SKM-1 treated with dmso at 0.1 percent for 144 hours (cell line): ENCODE results near the gene TRAF4.

Source experiments
- DNase-seq: peaks from one replicate; lab custom pipeline; 2025; ENCODE audit not compliant: unreplicated experiment; lab: John Stamatoyannopoulos, UW

TRAF4 gene, protein sequence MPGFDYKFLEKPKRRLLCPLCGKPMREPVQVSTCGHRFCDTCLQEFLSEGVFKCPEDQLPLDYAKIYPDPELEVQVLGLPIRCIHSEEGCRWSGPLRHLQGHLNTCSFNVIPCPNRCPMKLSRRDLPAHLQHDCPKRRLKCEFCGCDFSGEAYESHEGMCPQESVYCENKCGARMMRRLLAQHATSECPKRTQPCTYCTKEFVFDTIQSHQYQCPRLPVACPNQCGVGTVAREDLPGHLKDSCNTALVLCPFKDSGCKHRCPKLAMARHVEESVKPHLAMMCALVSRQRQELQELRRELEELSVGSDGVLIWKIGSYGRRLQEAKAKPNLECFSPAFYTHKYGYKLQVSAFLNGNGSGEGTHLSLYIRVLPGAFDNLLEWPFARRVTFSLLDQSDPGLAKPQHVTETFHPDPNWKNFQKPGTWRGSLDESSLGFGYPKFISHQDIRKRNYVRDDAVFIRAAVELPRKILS

DNA sequence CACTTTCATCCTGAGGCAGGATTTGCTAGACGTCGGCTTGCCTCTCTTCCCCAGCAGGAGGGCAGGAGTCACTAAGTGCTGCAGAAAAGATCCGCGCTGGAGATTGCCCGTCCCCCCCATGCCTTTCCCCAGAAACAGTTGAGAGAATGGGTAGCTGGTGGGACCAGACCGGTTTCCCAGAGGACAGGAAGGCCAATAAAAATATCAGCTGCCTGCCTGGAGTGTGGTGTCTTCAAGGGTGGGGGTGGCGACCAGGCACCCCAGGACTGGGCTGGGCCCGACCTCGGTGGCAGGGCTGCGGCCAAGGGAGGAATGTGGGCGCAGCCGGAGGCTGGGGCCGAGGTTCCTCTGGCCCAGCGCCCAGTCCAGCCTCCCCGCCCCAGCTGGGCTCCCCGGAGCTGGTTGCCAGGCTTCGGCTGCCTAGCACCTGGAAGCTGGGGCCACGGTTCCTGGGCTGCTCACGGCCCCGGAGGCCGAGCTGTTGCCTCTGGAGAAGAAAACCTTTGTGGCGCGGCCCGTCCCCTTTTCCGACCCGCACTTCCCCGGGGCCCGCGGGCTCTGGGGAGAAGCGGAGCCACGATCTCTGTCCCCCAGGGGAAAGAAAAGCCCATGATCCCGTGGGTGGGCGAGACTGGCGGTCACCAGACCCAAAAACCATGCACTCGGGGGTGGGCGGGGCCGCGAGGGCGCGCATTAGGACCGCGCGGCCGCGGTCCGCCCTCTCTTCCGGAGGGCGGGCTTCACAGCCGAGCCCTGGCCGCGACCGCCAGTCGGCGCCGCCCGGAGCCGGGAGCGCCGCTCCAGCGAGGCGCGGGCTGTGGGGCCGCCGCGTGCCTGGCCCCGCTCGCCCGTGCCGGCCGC, at the start of gene TRAF4:
Gene TRAF4, plus strand, starts transcription at position 769 of the 861 bp plus-strand sequence. CDS start 102 bp downstream, outside the sequence.
- peak; percentile 61 for DNase-seq

DNA sequence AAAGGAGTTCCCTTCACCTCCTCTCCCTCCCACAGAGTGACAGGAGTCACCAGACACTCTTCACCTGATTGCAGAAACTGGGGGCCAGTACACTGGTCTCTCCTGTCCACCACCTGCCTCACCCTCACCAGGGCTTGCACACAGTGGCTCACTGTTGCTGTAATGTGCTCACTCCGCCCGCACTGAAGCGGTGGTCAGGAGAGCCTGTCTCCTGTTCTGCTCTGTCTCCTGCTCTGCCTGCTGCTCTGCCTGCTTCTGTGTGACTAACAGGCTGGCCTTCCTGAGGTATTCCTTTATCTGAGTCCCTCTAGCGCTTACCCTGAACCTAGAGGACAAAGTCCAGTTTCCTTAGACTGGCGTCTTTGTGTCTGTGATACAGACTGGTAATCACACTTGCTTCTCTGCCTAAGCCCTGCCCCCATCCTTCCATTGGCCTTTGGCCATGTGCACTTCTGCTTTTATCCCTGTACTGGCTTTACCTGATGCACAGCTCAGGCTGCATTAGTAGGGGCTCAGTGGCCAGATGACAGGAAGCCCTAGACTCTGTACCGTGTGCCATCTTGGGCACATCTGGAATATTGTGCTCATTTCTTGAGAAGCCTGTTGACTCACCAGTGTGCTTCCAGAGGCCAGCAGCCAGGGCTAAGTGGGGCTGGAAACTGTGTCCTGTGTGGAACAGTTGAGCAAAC, 45.4 kb upstream of the TRAF4 start:
- DNase-seq = no peak

DNA sequence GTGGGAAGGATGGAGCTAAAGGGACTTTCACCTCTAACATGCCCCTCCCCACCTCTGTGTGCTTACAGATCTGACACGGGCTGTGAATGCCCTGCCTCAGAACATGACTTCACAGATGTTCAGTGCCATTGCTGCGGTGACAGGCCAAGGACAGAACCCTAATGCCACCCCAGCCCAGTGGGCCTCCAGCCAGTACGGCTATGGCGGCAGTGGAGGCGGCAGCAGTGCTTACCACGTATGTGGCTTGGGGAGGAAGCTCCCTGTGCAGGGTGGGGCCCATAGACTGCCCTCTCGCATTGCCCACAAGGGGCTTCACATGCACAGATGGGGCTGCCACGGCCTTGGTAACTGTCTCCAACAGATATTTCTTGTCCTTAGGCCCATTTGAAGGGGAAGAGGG, 43.5 kb upstream of the TRAF4 start:
- DNase-seq = no peak

DNA sequence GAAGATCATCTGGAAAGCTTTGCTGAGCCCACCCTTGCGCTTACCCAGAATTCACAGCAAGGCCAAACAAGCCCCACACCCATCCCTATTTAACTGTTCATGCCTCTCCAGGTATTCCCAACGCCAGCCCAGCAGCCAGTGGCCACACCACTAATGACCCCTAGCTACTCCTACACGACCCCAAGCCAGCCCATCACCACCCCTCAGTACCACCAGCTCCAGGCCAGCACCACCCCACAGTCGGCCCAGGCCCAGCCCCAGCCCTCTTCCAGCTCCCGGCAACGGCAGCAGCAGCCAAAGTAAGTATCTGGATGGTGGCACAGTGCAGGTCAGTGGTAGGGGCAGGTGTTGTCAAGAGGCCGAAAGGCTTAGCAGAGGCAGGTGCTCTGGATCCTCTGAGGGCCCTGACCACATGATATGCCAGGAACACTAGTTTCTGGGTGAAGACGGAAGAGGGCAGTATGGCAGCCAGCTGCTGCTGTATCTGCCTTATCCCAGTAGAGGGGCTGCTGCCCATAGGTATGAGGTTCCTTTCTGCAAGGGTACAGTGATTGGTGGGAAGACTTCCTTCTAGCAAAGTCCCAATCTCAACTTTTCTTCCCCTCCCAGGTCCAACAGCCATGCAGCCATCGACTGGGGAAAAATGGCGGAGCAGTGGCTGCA, 42.9 kb upstream of the TRAF4 start:
- no peak for DNase-seq

DNA sequence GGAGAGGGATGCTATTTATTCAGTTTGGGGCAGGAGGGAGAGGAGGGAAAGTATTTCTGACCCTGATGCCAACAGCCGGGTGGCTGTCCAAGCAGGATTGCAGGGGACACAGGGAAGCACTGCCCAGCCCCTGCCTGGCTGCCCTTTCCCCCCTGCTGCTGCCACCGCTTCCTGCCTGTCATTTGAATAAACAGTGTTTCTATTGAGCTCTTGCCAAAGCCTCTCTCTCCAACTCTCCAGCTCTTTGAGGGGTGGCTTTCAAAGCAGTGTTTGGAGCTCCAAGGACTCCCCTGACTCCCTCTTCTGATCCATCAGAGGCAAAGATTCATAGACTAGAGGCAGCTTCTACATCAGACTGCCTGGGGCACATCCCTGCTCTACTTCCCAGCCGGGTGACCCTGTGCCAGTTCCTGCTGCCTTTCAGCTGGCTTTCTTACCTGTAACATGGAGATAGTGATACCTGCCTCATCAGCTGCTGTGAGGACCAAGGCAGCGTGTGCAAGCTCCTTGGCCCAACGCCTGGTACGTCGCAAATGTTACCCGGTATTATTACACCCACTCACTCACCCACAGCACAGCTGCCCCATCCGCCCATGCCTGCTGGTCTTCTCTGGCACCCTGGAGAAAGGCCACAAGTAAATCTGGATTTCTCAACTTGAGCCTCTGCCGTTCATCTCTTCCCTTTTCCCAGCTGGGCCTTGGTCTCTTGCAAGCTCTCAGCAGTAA, 41.6 kb upstream of the TRAF4 start:
- no peak for DNase-seq

DNA sequence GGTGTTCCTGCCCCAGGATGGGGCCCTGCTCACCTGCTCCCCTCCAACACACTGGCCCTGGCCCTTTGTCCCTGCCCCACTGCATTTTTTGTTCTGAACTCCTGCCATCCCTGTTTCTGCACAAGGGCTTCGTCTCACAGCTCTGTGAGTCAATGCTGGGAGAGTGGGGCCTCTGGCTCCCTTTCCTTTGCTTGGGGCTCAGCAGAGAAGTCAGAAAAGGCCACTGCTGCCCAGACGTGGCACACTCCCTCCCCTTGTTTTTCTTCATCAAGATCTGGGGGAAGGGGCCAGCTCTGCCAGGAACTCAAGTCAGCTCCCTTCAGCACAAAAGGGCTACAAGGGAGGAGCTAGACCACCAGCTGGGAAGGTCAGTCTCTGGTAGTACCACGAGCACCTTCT, 41.1 kb upstream of the TRAF4 start:
- no peak for DNase-seq

DNA sequence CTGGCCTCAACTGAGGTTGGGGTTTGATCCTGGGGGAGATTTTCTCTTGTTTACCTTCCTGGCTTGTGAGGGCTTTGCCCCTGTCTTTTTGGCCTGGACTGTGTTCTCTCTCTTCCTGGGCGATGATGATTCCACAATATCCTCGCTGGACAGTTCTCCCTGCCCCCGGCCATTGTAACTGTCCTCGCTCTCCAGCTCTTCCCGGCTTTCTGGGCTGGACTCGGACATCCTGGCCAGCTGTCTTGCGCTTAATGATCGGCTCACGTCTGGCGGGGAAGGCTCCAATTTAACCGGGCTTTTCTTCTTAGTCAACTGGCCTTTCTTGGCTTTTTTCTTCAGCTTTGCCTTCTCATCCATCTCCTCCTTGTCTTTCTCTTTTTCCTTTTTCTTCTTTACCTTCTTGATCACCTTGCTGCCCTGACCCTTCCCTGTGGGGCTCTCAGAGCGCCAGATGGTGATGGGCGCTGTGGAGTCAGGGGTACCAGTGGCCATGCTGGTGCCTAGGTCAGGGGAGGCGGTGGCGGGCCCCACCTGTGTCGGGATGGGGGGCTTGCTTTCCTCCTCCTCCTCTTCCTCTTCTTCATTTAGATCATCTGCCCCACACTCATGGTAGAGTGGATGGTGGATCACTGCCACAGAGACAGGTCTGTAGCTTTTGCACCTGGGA, 40.1 kb upstream of the TRAF4 start:
- no peak for DNase-seq

DNA sequence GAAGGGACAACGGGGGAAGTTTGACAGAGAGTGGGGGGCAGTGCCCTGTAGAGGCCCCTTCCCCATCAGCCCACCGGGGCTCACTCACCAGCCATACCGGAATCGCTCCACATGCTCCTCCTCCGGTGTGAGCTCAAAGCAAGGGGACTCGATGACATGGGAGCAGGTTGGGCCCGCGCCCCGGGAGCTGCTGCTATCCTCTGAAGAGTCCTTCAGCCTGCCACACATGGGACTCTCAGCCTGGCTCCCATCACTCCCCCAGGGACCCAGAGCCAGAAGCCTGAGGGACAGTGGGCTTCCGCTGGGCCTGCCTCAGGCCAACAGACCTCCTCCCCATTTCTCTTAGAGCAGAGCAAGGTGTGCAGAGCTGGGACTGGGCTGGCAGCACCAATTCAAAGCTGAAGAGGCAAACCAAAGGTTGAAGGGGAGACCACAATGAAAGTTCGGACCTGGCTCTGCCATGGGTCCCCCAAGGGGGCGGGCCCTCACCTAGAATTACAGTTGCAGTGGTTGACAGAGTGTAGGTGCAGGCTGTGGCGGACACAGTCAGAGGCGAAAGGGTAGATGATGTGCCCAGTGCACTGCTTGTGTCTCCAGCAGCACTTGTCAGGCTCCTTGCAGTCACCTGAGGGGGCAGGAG, 39.5 kb upstream of the TRAF4 start:
- DNase-seq = no peak

DNA sequence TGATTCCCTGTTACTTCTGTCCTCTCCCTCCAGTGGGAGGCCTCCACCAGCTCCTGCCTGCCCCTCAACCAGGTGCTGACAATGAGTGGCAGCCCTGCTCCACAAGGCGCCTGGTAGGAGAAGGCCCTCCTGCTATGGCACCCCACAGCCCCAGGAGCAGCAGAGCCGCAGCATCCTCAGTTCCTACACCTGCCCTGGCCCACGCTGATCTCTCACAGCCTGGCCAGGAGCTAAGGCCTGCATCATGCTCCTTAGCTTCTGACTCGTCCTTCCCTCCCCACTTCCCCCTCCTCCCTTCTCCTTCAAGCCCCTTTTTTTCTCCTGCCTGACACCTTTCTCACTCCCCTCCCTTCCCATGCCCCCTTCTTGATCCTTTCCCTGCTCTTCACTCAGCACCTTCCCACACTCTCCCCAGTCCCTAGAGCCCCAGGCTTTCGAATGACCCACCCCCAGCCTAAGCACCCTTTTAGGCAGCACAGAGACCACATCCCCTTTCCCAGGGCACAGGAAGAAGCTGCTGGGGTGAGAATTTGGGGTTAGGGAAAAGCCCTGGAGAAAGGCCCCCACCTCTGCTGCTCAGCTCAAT, 38.6 kb upstream of the TRAF4 start:
- no peak for DNase-seq

DNA sequence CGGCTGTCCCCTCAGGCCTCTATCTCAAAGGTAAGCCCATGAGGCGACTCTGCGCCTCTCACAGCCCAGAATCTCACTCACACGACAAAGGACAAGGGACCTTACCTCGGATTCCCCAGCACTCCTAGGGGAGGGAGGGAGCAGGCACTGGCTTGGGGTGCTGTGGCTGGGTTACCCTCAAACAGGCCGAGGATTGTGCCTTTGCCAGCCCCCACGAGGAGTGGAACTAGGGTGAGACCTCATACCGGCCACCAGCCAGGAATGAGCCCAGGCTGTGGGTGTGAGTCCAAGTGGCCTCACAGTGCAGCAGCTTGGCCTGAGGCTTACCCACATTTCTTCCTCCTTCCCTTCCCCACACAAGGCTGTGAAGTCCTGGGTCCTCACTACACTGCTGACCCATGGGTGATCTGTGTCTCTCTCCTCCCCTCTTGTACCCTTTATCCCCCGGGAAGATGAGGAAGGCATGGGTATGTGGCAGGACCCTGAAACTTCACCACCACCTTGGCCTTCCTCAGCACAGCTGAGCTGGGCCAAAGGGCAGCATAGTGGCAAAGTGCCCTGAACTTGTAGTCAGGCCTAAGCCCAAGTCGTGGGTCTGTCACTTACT, 38.0 kb upstream of the TRAF4 start:
- DNase-seq = no peak

DNA sequence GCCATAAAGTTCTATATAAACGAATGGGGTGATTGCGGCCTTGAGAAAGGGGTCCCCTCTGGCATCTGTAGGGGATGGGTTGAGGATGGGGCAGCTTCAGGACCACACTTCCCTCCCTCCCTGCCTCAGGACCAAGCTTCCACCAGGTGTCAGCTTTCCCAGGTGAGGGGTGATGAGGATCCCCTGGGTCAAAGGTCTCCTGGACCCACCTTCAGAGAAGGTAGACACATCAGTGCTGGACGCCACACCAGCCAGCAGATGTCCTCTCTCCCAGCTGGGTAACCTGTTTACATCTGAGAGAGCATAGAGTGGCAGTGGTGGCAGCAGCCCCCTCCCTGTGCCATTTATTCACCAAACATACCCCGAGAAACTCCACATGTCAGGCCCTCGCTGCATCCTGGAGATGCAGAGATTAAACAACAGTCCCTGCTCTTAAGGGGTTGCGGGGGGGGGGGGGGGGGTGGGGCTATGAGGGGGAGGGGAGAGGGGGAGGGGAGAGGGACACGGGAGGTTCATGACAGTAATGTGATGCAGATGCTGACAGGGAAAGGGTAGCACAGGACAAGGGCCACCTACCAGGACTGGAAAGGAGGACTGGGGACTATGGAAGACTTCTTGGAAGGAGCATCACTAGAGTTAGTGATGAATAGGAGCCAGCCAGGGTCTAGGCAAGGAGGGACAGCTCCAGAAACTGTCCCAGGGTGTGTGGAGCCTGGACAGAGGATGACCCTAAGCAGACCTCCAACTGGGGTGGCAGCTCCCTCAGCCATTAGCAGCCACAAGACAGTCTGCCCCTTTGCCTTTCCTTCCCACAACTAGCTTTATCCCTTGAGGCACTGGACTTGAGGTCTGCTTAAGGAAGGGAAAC, 37.1 kb upstream of the TRAF4 start:
- DNase-seq = no peak

DNA sequence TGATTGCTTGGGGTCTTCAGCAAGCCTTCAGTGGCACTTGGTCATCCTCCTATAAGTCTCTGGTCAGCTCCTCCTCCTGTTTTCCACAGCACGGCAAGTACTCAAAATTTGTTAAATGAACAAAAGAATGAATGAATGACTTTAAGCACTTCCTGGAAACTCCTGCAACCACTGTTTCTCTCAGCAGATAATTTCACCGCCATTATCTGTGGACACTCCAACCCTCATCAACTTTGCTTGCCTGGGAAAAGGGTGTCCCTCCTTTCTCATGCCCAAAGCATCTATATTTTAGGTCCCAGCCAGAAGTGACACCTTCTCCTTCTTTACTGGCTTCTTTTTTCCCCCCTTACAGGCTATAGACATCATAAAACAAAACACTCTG, 36.5 kb upstream of the TRAF4 start:
- no peak for DNase-seq

DNA sequence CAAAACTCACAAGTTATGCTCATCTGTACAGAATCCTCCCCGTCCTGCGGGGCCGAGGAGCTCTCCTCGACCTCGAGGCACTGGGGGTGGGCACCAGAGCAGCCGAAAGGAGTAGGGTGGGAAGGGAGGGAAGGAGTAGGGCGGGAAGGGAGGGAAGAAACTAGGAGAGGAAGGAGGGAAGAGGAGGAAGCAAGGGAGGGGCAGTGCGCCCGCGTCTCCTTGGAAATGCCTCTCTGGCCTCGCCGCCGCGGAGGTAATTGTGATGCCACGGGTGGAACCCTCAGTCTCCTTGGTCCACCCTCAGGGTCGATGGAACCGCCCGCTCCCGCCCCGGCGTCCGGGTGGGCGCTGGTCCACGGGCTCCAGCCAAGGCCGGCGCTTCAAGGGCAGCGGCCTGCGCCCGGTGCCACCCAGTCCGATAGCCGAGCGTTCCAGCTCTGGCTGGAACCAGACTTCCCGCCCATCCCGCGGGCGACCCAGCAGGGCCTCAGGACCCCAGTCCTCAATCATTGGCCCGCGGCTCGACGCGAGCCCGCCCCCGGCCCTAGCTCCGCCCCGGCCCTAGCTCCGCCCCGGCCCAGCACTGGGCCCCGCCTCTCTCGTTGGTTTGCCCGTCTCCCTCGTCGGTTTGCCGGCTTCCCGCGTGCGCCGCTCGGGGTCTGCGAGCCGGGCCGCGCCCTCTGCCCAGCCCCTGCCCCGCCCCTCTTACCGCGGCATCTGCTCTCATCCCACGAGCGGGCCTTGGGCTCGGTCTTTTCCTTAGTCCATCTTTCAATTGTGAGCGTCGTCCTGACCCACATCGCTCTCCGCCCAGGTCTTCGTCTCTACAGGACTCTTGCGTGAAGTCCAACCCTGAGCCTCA, 32.7 kb upstream of the TRAF4 start:
- peak; percentile 65 for DNase-seq

DNA sequence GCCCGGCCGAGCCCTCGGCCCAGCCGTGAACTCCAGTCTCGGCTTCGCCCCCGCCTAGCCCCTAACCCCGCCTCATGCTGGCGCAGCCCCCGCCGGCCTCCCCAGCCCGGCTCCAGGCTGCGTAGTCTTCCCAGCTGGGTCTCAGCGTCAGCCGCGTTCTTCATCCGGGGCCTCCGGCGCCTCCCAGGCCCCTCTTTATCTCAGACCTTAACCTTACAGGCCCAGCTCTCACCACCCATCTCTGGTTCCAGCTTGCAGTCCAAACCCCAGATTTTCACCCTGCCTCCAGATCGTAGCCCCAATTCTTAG, 32.1 kb upstream of the TRAF4 start, which contains the start of gene PROCA1:
Gene PROCA1, minus strand, starts transcription at position 166 of the 309 bp plus-strand sequence. CDS start 228 bp downstream, outside the sequence.
- no peak for DNase-seq

DNA sequence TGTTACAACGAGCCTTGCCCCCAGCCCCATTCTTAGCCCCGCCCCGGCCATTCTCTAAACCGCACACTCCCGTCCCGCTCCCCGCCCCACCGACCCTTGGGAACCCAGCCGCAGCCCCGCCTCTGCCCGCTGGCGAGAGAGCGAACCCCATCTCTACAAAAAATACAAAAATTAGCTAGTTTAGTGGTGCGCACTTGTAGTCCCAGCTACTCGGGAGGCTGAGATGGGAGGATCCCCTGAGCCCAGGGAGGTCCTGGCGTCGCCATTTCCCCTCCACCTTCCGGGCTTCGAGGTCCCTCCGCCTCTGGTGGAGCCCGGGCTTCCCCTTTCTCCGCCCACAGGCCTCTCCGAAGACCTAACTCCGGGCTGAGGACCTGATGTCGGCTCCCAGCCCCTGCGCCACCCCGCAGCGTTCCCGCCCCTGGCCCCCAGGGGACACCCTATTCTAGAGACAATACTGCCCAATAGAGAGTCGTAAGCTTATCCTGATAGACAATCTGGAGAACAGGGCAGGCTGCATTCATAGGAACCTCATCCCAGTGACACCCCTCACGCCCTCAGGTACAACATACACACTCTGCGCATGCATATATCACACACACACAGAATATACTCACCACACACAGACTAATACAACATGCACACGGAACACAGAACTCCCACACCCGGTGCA, 31.6 kb upstream of the TRAF4 start:
- no peak for DNase-seq
